PC-9 (cell line): ENCODE measurements around the gene HSP90AB1.

Experiments
- EZH2 ChIP-seq: fragments of 200-600 bp; sonication (generic); IDR thresholded peaks from 2 replicates; pipeline ENCODE4 v1.8.0; 2017; ENCODE audit warnings: antibody characterized with exemption, low read depth
- TF ChIP-seq, protein P1 (sequence below): fragments of 200-600 bp; sonication (generic); conservative IDR thresholded peaks from 2 replicates; pipeline ENCODE4 v1.6.1; 2017; ENCODE audit warnings: mixed run types, antibody characterized with exemption, mild to moderate bottlenecking, moderate library complexity

DNA sequence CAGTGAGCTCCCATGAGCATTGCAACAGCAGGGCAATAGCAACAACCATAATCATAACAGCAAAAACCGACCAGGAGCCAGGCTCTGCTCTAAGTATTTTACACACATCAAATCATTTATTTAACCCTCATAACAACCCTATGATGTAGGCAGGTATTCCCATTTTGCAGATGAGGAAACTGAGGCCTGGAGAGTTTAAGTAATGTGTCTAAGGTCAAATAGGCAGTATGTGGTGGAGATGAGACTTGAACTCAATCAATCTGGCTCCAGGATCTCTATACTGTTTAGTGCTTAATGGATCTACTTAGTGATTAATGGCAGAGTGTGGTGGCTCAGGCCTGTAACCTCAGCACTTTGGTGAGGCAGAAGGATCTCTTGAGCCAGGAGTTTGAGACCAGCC, 26.7 kb downstream of the HSP90AB1 start:
- TF ChIP-seq, protein P1, sequence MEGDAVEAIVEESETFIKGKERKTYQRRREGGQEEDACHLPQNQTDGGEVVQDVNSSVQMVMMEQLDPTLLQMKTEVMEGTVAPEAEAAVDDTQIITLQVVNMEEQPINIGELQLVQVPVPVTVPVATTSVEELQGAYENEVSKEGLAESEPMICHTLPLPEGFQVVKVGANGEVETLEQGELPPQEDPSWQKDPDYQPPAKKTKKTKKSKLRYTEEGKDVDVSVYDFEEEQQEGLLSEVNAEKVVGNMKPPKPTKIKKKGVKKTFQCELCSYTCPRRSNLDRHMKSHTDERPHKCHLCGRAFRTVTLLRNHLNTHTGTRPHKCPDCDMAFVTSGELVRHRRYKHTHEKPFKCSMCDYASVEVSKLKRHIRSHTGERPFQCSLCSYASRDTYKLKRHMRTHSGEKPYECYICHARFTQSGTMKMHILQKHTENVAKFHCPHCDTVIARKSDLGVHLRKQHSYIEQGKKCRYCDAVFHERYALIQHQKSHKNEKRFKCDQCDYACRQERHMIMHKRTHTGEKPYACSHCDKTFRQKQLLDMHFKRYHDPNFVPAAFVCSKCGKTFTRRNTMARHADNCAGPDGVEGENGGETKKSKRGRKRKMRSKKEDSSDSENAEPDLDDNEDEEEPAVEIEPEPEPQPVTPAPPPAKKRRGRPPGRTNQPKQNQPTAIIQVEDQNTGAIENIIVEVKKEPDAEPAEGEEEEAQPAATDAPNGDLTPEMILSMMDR, result no peak
- no peak for TF ChIP-seq EZH2
